C1 segment of cervical spinal cord (tissue), 14 donors: ENCODE results near the gene POMT1.
A peak's percentile ranks its signal among the peaks of the same experiment; 100 is the strongest.
"Not testable (repeated sequence)": the region's sequence is repeated elsewhere in the genome, so short reads cannot be mapped to it uniquely, and the experiment has no call there.

Experiments used
- DNase-seq, 14 donors: peaks; one replicate each; lab custom pipeline; 2025; lab: John Stamatoyannopoulos, UW

POMT1 gene, protein sequence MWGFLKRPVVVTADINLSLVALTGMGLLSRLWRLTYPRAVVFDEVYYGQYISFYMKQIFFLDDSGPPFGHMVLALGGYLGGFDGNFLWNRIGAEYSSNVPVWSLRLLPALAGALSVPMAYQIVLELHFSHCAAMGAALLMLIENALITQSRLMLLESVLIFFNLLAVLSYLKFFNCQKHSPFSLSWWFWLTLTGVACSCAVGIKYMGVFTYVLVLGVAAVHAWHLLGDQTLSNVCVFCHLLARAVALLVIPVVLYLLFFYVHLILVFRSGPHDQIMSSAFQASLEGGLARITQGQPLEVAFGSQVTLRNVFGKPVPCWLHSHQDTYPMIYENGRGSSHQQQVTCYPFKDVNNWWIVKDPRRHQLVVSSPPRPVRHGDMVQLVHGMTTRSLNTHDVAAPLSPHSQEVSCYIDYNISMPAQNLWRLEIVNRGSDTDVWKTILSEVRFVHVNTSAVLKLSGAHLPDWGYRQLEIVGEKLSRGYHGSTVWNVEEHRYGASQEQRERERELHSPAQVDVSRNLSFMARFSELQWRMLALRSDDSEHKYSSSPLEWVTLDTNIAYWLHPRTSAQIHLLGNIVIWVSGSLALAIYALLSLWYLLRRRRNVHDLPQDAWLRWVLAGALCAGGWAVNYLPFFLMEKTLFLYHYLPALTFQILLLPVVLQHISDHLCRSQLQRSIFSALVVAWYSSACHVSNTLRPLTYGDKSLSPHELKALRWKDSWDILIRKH

DNA sequence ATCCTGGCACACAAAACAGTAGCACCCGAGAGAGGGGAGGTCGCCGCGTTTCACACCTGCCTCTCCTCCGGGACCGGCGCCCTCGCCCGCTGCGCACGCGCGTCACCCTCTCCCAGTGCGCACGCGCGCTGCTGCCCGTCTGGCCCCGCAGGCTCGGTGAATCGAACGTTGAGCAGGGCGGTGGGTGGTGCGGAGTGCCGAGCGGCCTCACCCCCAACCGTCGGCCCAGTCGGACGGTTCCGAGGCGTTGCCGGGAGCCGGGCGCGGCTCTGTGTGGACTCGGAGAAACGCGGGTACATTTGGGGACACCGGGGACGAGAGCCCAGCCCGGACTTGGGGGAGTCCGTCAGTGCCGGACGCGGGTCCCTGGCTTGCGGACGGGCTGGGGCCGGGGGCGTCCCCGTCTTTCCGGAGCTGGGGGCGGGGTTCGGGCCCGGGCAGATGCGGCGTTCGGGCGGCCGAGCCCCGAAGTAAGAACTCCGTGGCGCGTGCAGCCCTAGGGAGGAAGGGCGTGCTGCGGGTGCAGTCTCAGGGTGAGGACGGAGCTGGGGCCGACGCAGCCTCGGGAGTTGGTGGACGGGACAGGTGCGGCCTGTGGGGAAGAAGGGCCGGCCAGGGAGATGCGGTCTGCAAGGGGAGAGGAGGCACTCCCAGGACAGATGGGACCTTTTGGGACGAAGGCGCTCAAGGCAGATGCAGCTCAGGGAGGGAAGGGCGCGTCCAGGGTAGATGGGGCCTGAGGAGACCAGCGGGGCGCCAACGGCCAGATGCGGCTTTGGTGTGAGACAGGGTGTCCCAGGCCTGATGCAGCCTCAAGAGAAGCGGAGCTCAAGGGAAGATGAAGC is at the start of gene POMT1:
Gene POMT1 (plus strand): TSS at position 138 of the 845 bp plus-strand sequence. CDS start 1,301 bp downstream, outside the sequence.
- DNase-seq, result peak; percentile 27 to 91 (median 80)

DNA sequence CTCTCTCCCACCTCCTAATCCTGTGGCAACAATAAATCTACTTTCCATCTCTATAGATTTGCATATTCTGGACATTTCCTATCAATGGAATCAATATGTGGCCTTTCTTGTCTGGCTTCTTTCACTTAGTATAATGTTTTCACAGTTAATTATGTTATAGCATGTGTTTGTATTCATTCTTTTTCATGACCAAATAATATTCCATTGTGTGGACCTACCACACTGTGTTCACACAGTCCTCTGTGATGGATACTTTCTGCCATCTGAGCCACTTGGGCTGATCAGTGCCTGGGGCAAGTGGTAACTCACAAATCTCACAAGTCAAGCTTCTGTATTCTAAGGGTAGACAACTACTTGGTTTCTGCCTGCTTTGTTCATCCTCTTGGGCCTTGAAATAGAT is 48.7 kb upstream of the POMT1 start:
- DNase-seq, result no peak

DNA sequence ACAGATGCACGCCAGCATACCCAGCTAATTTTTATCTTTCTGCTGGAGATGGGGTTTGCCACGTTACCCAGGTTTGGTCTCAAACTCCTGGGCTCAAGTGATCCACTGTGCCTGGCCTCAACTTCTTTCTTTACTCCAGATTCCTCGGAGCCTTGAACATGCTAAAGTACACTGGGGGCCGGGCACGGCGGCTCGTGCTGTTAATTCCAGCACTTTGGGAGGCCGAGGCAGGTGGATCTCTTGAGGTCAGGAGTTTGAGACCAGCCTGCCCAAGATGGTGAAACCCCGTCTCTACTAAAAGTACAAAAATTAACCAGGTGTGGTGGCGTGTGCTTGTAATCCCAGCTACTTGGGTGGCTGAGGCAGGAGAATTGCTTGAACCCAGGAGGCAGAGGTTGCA is 47.1 kb upstream of the POMT1 start:
- not testable (repeated sequence) for DNase-seq

DNA sequence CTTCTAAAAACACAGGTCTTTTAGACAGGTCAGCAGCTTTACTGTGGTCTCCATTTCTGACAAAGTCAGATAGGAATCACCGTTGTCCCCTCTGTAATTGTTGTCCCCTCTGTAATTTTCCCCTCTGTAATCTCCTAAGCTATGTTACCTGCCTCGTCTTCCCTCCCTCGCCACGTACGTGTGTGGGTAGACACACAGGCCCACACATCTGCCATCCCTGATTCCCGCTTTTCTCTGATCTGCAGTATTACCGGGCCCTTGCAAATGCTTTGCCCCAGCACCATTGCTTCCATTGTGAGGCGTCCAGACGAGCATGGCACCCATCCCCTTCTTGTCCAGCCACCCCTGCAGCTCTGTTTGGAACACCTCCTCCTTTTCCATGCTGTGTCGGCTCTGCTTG is 45.0 kb upstream of the POMT1 start:
- DNase-seq, result no peak

DNA sequence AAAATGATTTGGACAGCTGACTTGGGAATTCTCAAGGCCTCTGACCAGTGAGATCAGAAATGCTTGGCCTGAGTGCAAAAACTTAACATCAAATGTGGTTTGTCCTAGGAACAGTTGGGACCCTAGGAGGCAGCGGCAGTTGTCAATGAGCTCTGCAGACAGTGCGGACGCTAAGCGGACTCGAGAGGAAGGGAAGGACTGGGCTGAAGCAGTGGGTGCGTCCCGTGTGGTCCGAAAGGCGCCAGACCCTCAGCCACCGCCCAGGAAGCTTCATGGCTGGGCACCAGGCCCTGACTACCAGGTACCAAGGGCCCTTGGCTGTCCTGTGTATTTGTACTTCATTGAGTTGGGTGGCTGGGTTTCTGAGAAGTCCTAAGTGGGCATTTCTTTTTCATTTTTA is 43.7 kb upstream of the POMT1 start:
- no peak for DNase-seq

DNA sequence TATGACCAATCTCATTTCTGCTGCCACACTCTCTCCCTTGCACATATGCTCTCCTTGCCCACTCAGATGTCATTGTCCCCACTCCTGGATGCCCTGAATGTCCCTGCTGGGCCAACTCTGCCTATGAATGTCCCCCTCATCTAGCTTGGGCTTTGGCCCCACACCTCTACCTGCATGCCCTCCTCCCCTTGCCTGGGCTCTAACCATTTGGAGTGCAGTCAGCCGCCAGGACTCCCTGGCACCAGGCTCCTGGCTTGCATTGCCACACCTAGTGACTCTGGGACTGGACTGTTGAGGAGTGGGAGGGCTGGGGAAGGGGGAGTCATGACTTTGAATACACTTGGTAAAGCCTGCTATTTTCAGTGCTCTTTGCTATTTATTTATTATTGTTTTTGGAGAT is 41.6 kb upstream of the POMT1 start:
- DNase-seq, result no peak

DNA sequence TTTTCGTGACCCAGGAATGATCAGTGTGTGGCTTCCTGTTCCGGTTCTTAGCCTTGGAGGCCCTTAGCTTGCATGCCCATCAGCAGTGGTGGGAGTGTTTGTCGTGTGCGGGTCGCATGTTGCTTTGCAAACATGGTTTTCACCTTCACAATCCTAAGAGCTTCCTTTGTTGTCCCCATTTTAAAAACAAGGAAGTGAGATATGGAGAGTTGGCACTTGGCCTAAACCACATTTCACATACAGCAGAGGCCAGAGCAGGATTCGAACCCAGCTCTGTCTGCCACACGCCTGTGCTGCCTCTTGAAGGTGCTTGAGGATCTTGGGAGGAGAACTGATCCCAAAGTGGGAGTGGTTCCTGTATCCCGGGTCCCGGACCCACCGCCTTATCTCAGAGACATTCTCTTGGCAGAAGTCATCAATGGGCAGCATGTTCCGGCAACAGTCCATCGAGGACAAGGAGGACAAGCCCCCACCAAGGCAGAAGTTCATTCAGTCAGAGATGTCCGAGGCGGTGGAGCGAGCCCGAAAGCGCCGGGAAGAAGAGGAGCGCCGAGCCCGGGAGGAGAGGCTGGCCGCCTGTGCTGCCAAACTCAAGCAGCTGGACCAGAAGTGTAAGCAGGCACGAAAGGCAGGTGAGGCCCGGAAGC is 38.2 kb upstream of the POMT1 start:
- DNase-seq, result no peak

DNA sequence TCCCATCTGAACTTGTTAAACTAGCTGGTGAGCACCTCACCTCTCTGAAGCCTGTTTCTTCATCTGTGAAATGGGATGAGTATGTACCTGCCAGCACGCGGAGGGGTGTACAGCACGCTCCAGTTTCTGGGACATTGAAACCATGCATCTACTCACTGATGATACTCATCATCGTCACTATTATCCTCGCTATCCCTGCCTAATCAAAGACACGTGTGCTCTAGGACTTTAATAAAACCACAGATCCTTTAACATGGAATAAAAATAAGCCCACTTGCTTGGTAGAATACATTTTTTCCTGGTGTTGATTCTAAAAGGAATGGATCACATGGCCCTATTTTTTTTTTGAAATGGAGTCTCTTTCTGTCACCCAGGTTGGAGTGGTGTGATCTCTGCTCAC is 37.3 kb upstream of the POMT1 start:
- DNase-seq, result no peak

DNA sequence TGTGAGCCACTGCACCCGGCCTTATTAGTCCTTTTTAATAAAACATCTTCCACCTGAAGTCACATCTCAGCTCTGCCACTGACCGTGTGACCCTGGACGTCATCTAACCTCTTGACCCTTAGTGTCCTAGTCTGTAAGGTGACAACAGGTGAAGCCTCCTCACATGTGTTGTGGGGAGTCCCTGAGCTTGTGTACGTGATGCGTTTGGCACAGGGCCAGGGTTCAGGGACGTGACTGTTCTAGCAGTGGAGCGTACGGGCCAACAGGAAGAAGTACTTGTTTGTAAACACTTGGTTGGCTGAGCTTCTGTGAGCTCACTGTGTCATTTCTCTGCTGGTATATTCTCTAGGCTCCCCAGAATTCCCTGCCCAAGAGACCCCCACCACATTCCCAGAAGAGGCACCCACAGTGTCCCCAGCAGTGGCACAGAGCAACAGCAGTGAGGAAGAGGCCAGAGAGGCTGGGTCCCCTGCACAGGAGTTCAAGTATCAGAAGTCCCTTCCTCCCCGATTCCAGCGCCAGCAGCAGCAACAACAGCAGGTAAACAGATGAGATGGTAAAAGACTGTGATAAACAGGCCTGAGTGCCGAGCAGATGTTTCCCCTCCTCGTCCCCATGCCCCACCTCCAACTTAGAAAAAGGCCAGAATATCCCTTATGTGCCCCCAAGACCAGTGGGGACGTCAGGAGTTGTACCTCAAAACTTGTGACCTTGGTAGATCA is 35.3 kb upstream of the POMT1 start:
- DNase-seq, result no peak

DNA sequence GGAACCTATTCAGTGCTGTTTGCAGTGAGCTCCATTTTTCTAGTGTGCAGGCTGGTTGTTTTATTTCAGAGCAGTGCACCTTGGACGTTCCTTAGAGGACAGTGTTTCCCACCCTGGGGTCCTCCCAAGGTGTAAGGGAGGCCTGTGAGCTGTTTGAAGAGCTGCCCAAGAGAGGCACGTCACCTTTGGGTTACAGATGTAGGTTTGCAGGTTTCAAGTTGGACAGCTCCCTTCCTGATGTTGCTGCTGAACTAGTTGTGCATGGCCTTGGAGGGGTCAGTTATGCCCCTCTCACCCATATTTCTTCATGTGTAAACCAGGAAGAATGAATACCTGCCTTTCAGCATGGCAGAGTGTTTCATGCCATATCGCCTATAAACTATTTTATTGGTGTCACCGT is 34.7 kb upstream of the POMT1 start:
- no peak for DNase-seq

DNA sequence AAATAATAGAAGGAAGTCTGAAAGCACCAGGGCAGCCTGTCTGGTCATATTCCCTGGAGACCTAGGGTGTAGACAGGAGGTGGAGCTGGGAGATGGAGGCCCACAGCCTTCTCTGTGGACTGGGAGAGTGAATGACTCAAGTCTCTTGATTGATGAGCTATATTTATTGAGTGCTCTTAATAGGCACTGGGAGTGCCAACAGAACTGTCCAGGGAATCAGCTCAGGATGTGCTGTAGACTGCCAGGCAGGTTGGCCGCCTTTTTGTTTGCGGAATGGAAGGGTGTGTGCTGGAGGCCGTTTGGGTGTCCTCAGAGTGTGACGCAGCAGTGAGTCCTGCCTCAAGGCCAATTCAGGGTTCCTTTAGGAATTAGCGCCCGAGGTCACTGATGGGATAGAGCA is 33.4 kb upstream of the POMT1 start:
- DNase-seq, result no peak

DNA sequence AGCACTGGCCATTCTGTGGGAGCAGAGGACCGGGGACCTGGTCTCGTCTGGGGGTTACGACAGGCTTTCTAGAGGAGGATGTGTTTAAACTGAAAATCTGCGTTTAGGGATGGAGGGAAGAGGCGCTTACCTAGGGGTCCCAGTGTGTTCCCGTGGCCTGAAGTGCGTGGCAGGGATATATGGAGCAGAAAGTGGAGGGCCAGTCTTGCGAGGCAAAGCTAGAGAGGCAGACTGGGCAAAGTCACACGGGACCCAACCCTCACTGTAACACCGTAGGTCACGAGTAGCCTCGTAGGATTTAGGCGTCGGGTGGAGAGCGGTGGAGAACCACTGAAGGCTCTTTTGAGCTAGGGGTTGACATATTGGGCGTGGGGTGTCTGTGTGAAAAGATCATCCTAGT is 32.8 kb upstream of the POMT1 start:
- no peak for DNase-seq

DNA sequence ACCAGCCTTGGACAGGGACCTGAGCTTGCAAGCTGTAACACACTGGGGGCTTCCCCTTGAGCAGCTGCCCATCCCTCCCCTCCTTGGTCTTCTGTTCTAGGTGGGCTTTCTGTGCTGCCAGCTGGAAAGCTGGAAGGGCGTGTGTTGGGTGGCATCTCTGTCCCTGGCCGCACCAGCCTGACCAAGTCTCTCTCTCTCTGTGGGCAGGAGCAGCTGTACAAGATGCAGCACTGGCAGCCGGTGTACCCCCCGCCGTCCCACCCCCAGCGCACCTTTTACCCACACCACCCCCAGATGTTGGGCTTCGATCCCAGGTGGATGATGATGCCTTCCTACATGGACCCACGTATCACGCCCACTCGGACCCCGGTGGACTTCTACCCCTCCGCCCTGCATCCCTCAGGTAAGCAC is 32.1 kb upstream of the POMT1 start:
- DNase-seq, result no peak

DNA sequence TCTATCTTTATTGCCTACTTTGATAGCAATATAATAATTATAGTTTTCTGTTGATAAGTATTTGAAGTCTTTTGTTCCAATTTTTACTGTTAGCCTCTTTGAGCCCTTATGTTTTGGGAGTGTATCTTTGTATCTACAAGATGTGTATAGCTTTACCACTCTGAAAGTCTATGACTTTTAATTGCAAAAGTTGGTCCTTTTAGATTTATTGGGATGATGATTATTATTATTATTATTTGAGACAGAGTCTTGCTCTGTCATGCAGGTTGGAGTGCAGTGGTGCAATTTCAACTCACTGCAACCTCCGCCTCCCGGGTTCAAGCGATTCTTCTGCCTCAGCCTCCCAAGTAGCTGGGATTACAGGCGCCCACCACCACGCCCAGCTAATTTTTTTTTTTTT is 30.6 kb upstream of the POMT1 start:
- not testable (repeated sequence) for DNase-seq

DNA sequence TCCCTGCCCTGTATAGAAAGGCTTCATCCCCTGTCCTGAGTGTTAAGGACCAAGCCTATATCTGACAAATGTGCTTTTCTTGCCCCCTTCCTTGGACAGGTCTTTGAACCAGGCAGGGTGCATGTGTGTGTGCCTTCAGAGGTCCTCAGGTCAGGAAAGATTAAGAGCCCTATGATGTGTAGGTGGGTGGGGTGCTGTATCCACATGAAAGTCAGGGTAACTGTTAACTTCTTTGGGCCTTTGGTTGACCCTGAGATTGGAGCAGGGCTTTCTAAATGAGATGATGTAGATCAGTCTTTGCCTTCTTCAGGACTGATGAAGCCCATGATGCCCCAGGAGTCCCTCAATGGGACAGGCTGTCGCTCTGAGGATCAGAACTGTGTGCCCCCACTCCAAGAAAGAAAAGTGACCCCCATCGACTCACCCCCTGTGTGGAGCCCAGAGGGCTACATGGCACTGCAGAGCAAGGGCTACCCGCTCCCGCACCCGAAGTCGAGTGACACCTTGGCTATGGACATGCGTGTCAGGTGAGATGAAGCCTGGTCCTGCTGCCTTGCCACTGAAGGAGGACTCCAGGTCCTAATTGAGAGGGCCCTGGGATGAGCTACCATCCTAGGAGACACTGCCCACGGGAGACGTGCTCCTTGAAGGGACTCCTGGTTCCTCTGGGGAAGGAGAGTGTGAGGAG is 29.4 kb upstream of the POMT1 start:
- DNase-seq, result no peak

DNA sequence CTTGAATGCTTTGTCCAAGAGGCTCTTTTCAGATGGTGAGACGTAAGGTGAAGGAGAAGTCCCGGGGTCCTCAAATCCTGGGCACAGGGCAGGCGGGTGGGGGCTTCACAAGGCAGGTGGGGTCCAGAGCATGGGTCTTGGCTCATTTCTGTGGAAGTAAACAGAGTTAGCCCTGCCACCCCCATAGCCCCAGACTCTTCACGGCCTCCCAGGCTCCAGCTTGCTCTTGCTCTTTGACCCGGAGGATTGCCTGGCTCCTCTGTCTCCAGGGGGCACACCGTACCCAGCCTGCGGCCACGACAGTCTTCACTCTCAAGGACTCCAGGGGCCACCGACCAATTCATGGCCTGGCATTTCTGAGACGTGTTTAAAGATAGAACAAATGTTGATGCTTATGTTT is 28.8 kb upstream of the POMT1 start:
- no peak for DNase-seq

DNA sequence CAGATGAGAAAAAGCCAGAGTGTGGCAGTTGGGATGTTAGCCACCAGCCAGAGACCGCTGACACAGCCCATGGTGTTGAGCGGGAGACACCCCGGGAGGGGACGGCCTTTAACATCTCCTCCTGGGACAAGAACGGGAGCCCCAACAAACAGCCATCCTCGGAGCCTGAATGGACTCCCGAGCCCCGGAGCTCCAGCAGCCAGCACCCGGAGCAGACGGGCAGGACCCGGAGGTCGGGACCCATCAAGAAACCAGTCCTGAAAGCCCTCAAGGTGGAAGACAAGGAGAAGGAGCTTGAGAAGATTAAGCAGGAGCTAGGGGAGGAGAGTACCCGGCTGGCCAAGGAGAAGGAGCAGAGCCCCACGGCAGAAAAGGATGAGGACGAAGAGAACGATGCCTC is 28.0 kb upstream of the POMT1 start:
- DNase-seq, result no peak

DNA sequence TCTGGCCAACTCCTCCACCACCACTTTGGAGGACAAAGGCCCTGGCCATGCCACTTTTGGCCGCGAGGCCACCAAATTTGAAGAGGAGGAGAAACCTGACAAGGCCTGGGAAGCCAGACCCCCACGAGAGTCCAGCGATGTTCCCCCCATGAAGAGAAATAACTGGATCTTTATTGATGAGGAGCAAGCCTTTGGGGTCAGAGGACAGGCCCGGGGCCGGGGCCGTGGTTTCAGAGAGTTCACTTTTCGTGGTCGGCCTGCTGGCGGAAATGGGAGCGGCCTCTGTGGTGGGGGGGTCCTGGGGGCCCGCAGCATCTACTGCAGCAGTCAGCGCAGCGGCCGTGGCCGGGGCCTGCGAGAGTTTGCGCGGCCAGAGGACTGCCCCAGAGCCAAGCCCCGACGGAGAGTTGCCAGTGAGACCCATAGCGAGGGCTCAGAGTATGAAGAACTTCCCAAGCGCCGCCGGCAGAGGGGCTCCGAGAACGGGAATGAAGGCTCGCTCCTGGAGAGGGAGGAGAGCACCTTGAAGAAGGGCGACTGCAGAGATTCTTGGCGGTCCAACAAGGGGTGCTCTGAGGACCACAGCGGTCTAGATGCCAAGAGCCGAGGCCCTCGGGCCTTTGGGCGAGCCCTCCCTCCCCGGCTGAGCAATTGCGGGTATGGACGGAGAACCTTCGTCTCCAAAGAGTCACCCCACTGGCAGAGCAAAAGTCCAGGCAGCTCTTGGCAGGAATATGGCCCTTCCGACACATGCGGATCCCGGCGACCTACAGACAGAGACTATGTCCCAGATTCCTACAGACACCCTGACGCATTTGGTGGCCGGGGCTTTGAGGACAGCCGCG is 27.4 kb upstream of the POMT1 start:
- DNase-seq, result peak in 2 of 14 donors; percentile 17 to 67
